Neutrophil (primary cell): ENCODE measurements around the gene C17orf75.
"Not testable (repeated sequence)": the region's sequence is repeated elsewhere in the genome, so short reads cannot be mapped to it uniquely, and the experiment has no call there.

Source experiments
- H3K27ac ChIP-seq: fragments of 200-600 bp; sonication (generic); 2 replicates; pipeline ENCODE4 v1.5.1; 2016; ENCODE audit warnings: mild to moderate bottlenecking, moderate library complexity
- H3K27me3 ChIP-seq: fragments of 200-600 bp; sonication (generic); 2 replicates; pipeline ENCODE4 v1.6.0; 2016; ENCODE audit warnings: mild to moderate bottlenecking
- H3K36me3 ChIP-seq: fragments of 200-600 bp; sonication (generic); 2 replicates; pipeline ENCODE4 v1.5.1; 2017
- H3K4me1 ChIP-seq, 2 experiments: fragments of 200-600 bp in 1 of 2; sonication (generic) in 1 of 2; 1 replicate in 1 of 2; 2 replicates in 1 of 2; pipeline versions ENCODE4 v1.5.1 to v1.6.1; 2013 to 2016; ENCODE audit warnings: low read depth in 1 of 2, low read length in 1 of 2, mild to moderate bottlenecking in 1 of 2, moderate library complexity in 1 of 2; ENCODE audit not compliant: control insufficient read depth in 1 of 2, insufficient read depth in 1 of 2
- H3K4me3 ChIP-seq, 2 experiments: fragments of 200-600 bp in 1 of 2; sonication (generic) in 1 of 2; 1 replicate in 1 of 2; 2 replicates in 1 of 2; pipeline ENCODE4 v1.5.1; 2013 to 2016; ENCODE audit warnings: low read depth in 1 of 2, low read length in 1 of 2, mild to moderate bottlenecking in 1 of 2, moderate library complexity in 1 of 2
- H3K9me3 ChIP-seq: fragments of 200-600 bp; sonication (generic); 2 replicates; pipeline ENCODE4 v1.5.1; 2016
- CTCF ChIP-seq: fragments of 200-600 bp; sonication (generic); IDR thresholded peaks from 2 replicates; pipeline ENCODE4 v1.5.1; 2016; ENCODE audit warnings: antibody characterized with exemption

C17orf75 gene

GRCh38 chr17:32319548-32319905 is 22.4 kb downstream of the C17orf75 start:
- H3K27me3 ChIP-seq = peaks cover 28% of the 10 kb centered on the region
- TF ChIP-seq CTCF = peak; percentile 92
- H3K9me3 ChIP-seq = no peaks in the 10 kb centered on the region
- no peaks in the 10 kb centered on the region for H3K4me1 ChIP-seq
- H3K36me3 ChIP-seq = no peaks in the 10 kb centered on the region
- no peak overlapping the region for H3K27ac ChIP-seq
- H3K4me3 ChIP-seq = peak overlapping the region; percentile 35 to 65

- H3K4me3 ChIP-seq = no peak overlapping the region
- no peaks in the 10 kb centered on the region for H3K4me1 ChIP-seq
- peaks cover 17% of the 10 kb centered on the region for H3K27me3 ChIP-seq
- TF ChIP-seq CTCF = no peak
- no peaks in the 10 kb centered on the region for H3K36me3 ChIP-seq
- H3K27ac ChIP-seq = no peak overlapping the region
- H3K9me3 ChIP-seq = no peaks in the 10 kb centered on the region
Measured at GRCh38 chr17:32318071-32318470, 23.9 kb downstream of the C17orf75 start.

GRCh38 chr17:32317353-32317752 is 24.6 kb downstream of the C17orf75 start:
- Histone ChIP-seq H3K9me3 (no peaks in the 10 kb centered on the region), H3K36me3 (no peaks in the 10 kb centered on the region), H3K27ac (no peak overlapping the region), H3K4me3 (no peak overlapping the region), H3K27me3 (peaks cover 13% of the 10 kb centered on the region), H3K4me1 (no peaks in the 10 kb centered on the region)
- TF ChIP-seq CTCF = no peak

GRCh38 chr17:32316653-32317052 is 25.3 kb downstream of the C17orf75 start:
- H3K9me3 ChIP-seq, H3K27ac ChIP-seq, H3K4me1 ChIP-seq, H3K4me3 ChIP-seq, H3K36me3 ChIP-seq: not testable (repeated sequence)
- H3K27me3 ChIP-seq = peaks cover 13% of the 10 kb centered on the region

- no peak overlapping the region for H3K4me3 ChIP-seq
- no peak overlapping the region for H3K27ac ChIP-seq
- peaks cover 13% of the 10 kb centered on the region for H3K27me3 ChIP-seq
- H3K9me3 ChIP-seq = no peaks in the 10 kb centered on the region
- H3K36me3 ChIP-seq = no peaks in the 10 kb centered on the region
- no peaks in the 10 kb centered on the region for H3K4me1 ChIP-seq
- no peak for TF ChIP-seq CTCF
Measured at GRCh38 chr17:32315171-32315570, 26.8 kb downstream of the C17orf75 start.

- Histone ChIP-seq H3K9me3 (no peaks in the 10 kb centered on the region), H3K36me3 (no peaks in the 10 kb centered on the region), H3K4me3 (no peak overlapping the region), H3K27ac (no peak overlapping the region), H3K27me3 (peaks cover 13% of the 10 kb centered on the region), H3K4me1 (no peaks in the 10 kb centered on the region)
- no peak for TF ChIP-seq CTCF
Measured at GRCh38 chr17:32314636-32315035, 27.3 kb downstream of the C17orf75 start.
